Liver (tissue), 9 donors: ENCODE measurements around the gene HBE1. TPM values are rescaled to one million over a fixed set of nuclear protein-coding genes. Genes with fewer than 3 reads are reported as not detected.

Source experiments
- DNase-seq: peaks from one replicate; pipeline ENCODE4 v3.0.0-alpha.2; 2017; ENCODE audit warnings: low spot score
- H3K27ac ChIP-seq, 2 donors: one replicate each; pipeline ENCODE4 v1.7.0; 2013; ENCODE audit warnings: inconsistent platforms in 2 of 2, low read length in 2 of 2, control low read depth in 1 of 2, low read depth in 1 of 2, mild to moderate bottlenecking in 1 of 2
- H3K27me3 ChIP-seq, 4 donors: one replicate each; pipeline versions ENCODE4 v1.6.1 to v1.7.0; 2013; ENCODE audit warnings: low read length in 3 of 4, inconsistent platforms in 1 of 4, mild to moderate bottlenecking in 1 of 4, moderate library complexity in 1 of 4; ENCODE audit not compliant: control insufficient read depth in 4 of 4, insufficient read depth in 4 of 4
- H3K36me3 ChIP-seq, 4 donors: one replicate each; pipeline versions ENCODE4 v1.6.1 to v1.7.0; 2013; ENCODE audit warnings: low read length in 3 of 4, mild to moderate bottlenecking in 3 of 4, low read depth in 1 of 4, moderate library complexity in 1 of 4; ENCODE audit not compliant: control insufficient read depth in 4 of 4, insufficient read depth in 3 of 4
- H3K4me1 ChIP-seq, 4 donors: one replicate each; pipeline versions ENCODE4 v1.6.1 to v1.7.0; 2013; ENCODE audit warnings: low read length in 3 of 4, mild to moderate bottlenecking in 3 of 4, moderate library complexity in 1 of 4; ENCODE audit not compliant: control insufficient read depth in 4 of 4, insufficient read depth in 4 of 4
- H3K4me3 ChIP-seq, 3 donors: one replicate each; pipeline versions ENCODE4 v1.6.1 to v1.7.0; 2013; ENCODE audit warnings: low read length in 3 of 3, control low read depth in 1 of 3, low read depth in 1 of 3, mild to moderate bottlenecking in 1 of 3
- H3K9ac ChIP-seq, 2 donors: one replicate each; pipeline ENCODE4 v1.7.0; 2013; ENCODE audit warnings: low read length in 2 of 2, mild to moderate bottlenecking in 2 of 2, moderate library complexity in 2 of 2, control low read depth in 1 of 2, low read depth in 1 of 2
- H3K9me3 ChIP-seq, 4 donors: one replicate each; pipeline versions ENCODE4 v1.6.1 to v1.7.0; 2013; ENCODE audit warnings: low read length in 3 of 4; ENCODE audit not compliant: control insufficient read depth in 4 of 4
- ATF3 ChIP-seq: IDR thresholded peaks from 2 replicates; pipeline ENCODE4 v1.6.1; 2016; ENCODE audit warnings: antibody characterized with exemption
- CTCF ChIP-seq: fragments of 150-350 bp; IDR thresholded peaks from 2 replicates; pipeline ENCODE4 v1.5.1; 2017; ENCODE audit warnings: improper control_type of control experiment, low read depth, low read length; ENCODE audit not compliant: missing input control
- EGR1 ChIP-seq, 2 donors: IDR thresholded peaks; 2 replicates each; pipeline ENCODE4 v1.6.1; 2016 to 2018; ENCODE audit warnings: antibody characterized with exemption in 2 of 2, low read depth in 2 of 2
- FOXA1 ChIP-seq: IDR thresholded peaks from 2 replicates; pipeline ENCODE4 v1.6.1; 2016; ENCODE audit warnings: antibody characterized with exemption
- FOXA2 ChIP-seq: IDR thresholded peaks from 2 replicates; pipeline ENCODE4 v1.6.1; 2016; ENCODE audit warnings: antibody characterized with exemption
- GABPA ChIP-seq, 2 donors: IDR thresholded peaks in 1 of 2; conservative IDR thresholded peaks in 1 of 2; 2 replicates each; pipeline ENCODE4 v1.6.1; 2016; ENCODE audit warnings: antibody characterized with exemption in 2 of 2, mild to moderate bottlenecking in 1 of 2, moderate library complexity in 1 of 2
- HNF4A ChIP-seq, 2 donors: conservative IDR thresholded peaks; 2 replicates each; pipeline ENCODE4 v1.6.1; 2016; ENCODE audit warnings: antibody characterized with exemption in 2 of 2, mild to moderate bottlenecking in 2 of 2
- HNF4G ChIP-seq: IDR thresholded peaks from 2 replicates; pipeline ENCODE4 v1.6.1; 2016; ENCODE audit warnings: antibody characterized with exemption
- JUND ChIP-seq, 2 donors: IDR thresholded peaks; 2 replicates each; pipeline ENCODE4 v1.6.1; 2016; ENCODE audit warnings: antibody characterized with exemption in 2 of 2
- MAX ChIP-seq: IDR thresholded peaks from 2 replicates; pipeline ENCODE4 v1.6.1; 2016; ENCODE audit warnings: antibody characterized with exemption
- NR2F2 ChIP-seq: IDR thresholded peaks from 2 replicates; pipeline ENCODE4 v1.6.1; 2016; ENCODE audit warnings: antibody characterized with exemption
- RAD21 ChIP-seq, 2 donors: IDR thresholded peaks; 2 replicates each; pipeline ENCODE4 v1.6.1; 2016; ENCODE audit warnings: antibody characterized with exemption in 2 of 2, mild to moderate bottlenecking in 2 of 2
- REST ChIP-seq: IDR thresholded peaks from 2 replicates; pipeline ENCODE4 v1.6.1; 2016; ENCODE audit warnings: antibody characterized with exemption, mild to moderate bottlenecking
- RXRA ChIP-seq, 2 donors: IDR thresholded peaks; 2 replicates each; pipeline ENCODE4 v1.6.1; 2017 to 2018; ENCODE audit warnings: antibody characterized with exemption in 2 of 2, mild to moderate bottlenecking in 1 of 2
- SP1 ChIP-seq: IDR thresholded peaks from 2 replicates; pipeline ENCODE4 v1.6.1; 2018; ENCODE audit warnings: antibody characterized with exemption, mild to moderate bottlenecking
- TAF1 ChIP-seq: conservative IDR thresholded peaks from 2 replicates; pipeline ENCODE4 v1.6.1; 2016; ENCODE audit warnings: antibody characterized with exemption, mild to moderate bottlenecking
- YY1 ChIP-seq: IDR thresholded peaks from 2 replicates; pipeline ENCODE4 v1.6.1; 2016; ENCODE audit warnings: antibody characterized with exemption, mild to moderate bottlenecking
- ZBTB33 ChIP-seq: IDR thresholded peaks from 2 replicates; pipeline ENCODE4 v1.6.1; 2016; ENCODE audit warnings: antibody characterized with exemption
- WGBS: extraction: QIAGEN DNeasy Blood & Tissue Kit; methylation state at CpG from one replicate; pipeline ENCODE4 v1.1.7; 2013; 5-methylcytosine and 5-hydroxymethylcytosine counted together
- polyA plus RNA-seq, 2 donors: library from polyadenylated mRNA; stranded (reverse) in 1 of 2; unstranded in 1 of 2; fragments of 200-250 nt in 1 of 2; fragments of >200 nt in 1 of 2; fragmentation: Nextera tagmentation in 1 of 2; extraction: Ambion mirVana in 1 of 2; gene quantifications; one replicate each; pipeline versions ENCODE4 v1.2.1 to v1.2.3, GENCODE V29; 2013 to 2015
- total RNA-seq, 2 donors: library from RNA; depleted of rRNA; stranded (reverse); fragments of >200 nt; gene quantifications; one replicate each; pipeline ENCODE4 v1.2.3, GENCODE V29; 2014
- donor health status: healthy.
- donor health status: healthy.
- donor health status: healthy.
- donor health status: healthy.
- donor health status: healthy.

HBE1 gene
- total and polyA plus RNA-seq, 4 donors, result 82.7 TPM; not detected in 3

- no peaks in the 10 kb centered on the region for H3K9me3 ChIP-seq
- WGBS, result 92% methylated on average over 2 of the region's 2 CpGs
- no peaks in the 10 kb centered on the region for H3K36me3 ChIP-seq
- no peak overlapping the region for H3K9ac ChIP-seq
- H3K27ac ChIP-seq, result no peak overlapping the region
- no peak for TF ChIP-seq CTCF
- TF ChIP-seq NR2F2, result no peak
- TF ChIP-seq HNF4A (conservative IDR thresholded peaks at IDR 0.05), result no peak
- TF ChIP-seq HNF4G, result no peak
- no peak for TF ChIP-seq FOXA1
- no peak for TF ChIP-seq RXRA (IDR thresholded peaks at IDR 0.05)
- TF ChIP-seq MAX, result no peak
- TF ChIP-seq TAF1, result no peak
- no peak for TF ChIP-seq RAD21 (IDR thresholded peaks at IDR 0.05)
- TF ChIP-seq EGR1 (IDR thresholded peaks at IDR 0.05; ENCODE audit: low read depth in 2 of 2), result no peak
- H3K27me3 ChIP-seq, result no peaks in the 10 kb centered on the region
- H3K4me3 ChIP-seq, result no peak overlapping the region
- DNase-seq, result no peak
- no peaks in the 10 kb centered on the region for H3K4me1 ChIP-seq
Observed at GRCh38 chr11:5232821-5233220, 36.9 kb downstream of the HBE1 start.

- no peak for DNase-seq
- 55% methylated on average over 3 of the region's 3 CpGs for WGBS
- Histone ChIP-seq H3K4me3 (no peak overlapping the region), H3K36me3 (no peaks in the 10 kb centered on the region), H3K9me3 (no peaks in the 10 kb centered on the region), H3K27ac (no peak overlapping the region), H3K9ac (no peak overlapping the region), H3K27me3 (no peaks in the 10 kb centered on the region), H3K4me1 (no peaks in the 10 kb centered on the region)
- no peak for TF ChIP-seq NR2F2
- TF ChIP-seq MAX, result no peak
- TF ChIP-seq JUND (IDR thresholded peaks at IDR 0.05), result no peak
- TF ChIP-seq ATF3, result no peak
- no peak for TF ChIP-seq RAD21 (IDR thresholded peaks at IDR 0.05)
- no peak for TF ChIP-seq EGR1 (IDR thresholded peaks at IDR 0.05; ENCODE audit: low read depth in 2 of 2)
- no peak for TF ChIP-seq HNF4A (conservative IDR thresholded peaks at IDR 0.05)
- TF ChIP-seq RXRA (IDR thresholded peaks at IDR 0.05), result no peak
- TF ChIP-seq SP1, result no peak
- TF ChIP-seq FOXA2, result no peak
- TF ChIP-seq CTCF, result no peak
- TF ChIP-seq YY1, result no peak
- no peak for TF ChIP-seq HNF4G
- no peak for TF ChIP-seq TAF1
- no peak for TF ChIP-seq ZBTB33
- TF ChIP-seq FOXA1, result no peak
- TF ChIP-seq REST, result no peak
- TF ChIP-seq GABPA (IDR thresholded peaks at IDR 0.05 in 1 of 2, conservative IDR thresholded peaks at IDR 0.05 in 1 of 2), result no peak
Observed at GRCh38 chr11:5232176-5232575, 37.6 kb downstream of the HBE1 start.
